ENCODE measurements around the gene ZBTB39. TPM values are rescaled to one million over a fixed set of nuclear protein-coding genes. Genes with fewer than 3 reads are reported as not detected.

The ZBTB39 gene
- total and polyA plus RNA-seq, 4 donors, result 1.8 to 9.9 (median 3.0) TPM

DNA sequence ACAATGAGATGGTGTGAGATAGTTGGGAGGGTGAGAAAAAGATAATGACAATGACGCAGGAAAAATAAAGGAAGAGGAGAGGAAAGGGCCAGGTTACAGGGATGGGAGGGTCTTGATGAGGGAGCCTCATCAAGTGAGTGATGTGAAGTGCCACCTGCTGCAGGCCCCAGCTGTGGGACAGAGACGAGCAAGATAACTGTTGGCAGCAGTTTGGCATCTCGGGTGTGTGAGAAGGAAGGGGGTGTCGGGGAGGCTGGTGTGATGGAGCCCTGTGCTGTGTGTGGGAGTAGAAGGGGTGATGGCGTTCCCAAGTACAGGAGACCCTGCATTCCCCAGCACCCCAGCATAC is 21.4 kb upstream of the ZBTB39 start:
- 81% methylated on average over 5 of the region's 5 CpGs for WGBS
- TF ChIP-seq EGR1 (IDR thresholded peaks at IDR 0.05; ENCODE audit: low read depth in 2 of 2) (no peak), TAF1 (conservative IDR thresholded peaks at IDR 0.05) (no peak), FOXA2 (IDR thresholded peaks at IDR 0.05) (no peak), HNF4A (conservative IDR thresholded peaks at IDR 0.05) (no peak), RAD21 (IDR thresholded peaks at IDR 0.05) (no peak), YY1 (IDR thresholded peaks at IDR 0.05) (no peak), HNF4G (IDR thresholded peaks at IDR 0.05) (no peak), JUND (IDR thresholded peaks at IDR 0.05) (no peak), RXRA (IDR thresholded peaks at IDR 0.05) (no peak), GABPA (IDR thresholded peaks at IDR 0.05 in 1 of 2, conservative IDR thresholded peaks at IDR 0.05 in 1 of 2) (no peak)
- TF ChIP-seq, protein P1, sequence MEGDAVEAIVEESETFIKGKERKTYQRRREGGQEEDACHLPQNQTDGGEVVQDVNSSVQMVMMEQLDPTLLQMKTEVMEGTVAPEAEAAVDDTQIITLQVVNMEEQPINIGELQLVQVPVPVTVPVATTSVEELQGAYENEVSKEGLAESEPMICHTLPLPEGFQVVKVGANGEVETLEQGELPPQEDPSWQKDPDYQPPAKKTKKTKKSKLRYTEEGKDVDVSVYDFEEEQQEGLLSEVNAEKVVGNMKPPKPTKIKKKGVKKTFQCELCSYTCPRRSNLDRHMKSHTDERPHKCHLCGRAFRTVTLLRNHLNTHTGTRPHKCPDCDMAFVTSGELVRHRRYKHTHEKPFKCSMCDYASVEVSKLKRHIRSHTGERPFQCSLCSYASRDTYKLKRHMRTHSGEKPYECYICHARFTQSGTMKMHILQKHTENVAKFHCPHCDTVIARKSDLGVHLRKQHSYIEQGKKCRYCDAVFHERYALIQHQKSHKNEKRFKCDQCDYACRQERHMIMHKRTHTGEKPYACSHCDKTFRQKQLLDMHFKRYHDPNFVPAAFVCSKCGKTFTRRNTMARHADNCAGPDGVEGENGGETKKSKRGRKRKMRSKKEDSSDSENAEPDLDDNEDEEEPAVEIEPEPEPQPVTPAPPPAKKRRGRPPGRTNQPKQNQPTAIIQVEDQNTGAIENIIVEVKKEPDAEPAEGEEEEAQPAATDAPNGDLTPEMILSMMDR (IDR thresholded peaks at IDR 0.05; ENCODE audit: low read depth, low read length, missing input control), result no peak
- TF ChIP-seq, protein P2, sequence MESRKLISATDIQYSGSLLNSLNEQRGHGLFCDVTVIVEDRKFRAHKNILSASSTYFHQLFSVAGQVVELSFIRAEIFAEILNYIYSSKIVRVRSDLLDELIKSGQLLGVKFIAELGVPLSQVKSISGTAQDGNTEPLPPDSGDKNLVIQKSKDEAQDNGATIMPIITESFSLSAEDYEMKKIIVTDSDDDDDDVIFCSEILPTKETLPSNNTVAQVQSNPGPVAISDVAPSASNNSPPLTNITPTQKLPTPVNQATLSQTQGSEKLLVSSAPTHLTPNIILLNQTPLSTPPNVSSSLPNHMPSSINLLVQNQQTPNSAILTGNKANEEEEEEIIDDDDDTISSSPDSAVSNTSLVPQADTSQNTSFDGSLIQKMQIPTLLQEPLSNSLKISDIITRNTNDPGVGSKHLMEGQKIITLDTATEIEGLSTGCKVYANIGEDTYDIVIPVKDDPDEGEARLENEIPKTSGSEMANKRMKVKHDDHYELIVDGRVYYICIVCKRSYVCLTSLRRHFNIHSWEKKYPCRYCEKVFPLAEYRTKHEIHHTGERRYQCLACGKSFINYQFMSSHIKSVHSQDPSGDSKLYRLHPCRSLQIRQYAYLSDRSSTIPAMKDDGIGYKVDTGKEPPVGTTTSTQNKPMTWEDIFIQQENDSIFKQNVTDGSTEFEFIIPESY (IDR thresholded peaks at IDR 0.05), result no peak
- TF ChIP-seq, protein P3, sequence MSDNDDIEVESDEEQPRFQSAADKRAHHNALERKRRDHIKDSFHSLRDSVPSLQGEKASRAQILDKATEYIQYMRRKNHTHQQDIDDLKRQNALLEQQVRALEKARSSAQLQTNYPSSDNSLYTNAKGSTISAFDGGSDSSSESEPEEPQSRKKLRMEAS (IDR thresholded peaks at IDR 0.05), result no peak
- TF ChIP-seq, protein P4, sequence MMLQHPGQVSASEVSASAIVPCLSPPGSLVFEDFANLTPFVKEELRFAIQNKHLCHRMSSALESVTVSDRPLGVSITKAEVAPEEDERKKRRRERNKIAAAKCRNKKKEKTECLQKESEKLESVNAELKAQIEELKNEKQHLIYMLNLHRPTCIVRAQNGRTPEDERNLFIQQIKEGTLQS (IDR thresholded peaks at IDR 0.05), result no peak
- H3K27ac ChIP-seq (ENCODE audit: low read depth in 1 of 2, low read length in 2 of 2), result no peak overlapping the region
- H3K9me3 ChIP-seq (ENCODE audit: control insufficient read depth in 4 of 4, low read length in 3 of 4), result no peaks in the 10 kb centered on the region
- no peak overlapping the region for H3K4me3 ChIP-seq (ENCODE audit: low read depth in 1 of 3, low read length in 3 of 3)
- H3K27me3 ChIP-seq (ENCODE audit: control insufficient read depth in 4 of 4, insufficient read depth in 4 of 4, low read length in 3 of 4), result no peaks in the 10 kb centered on the region
- H3K9ac ChIP-seq (ENCODE audit: low read depth in 1 of 2, low read length in 2 of 2), result no peak overlapping the region
- H3K4me1 ChIP-seq (ENCODE audit: control insufficient read depth in 4 of 4, insufficient read depth in 4 of 4, low read length in 3 of 4), result no peaks in the 10 kb centered on the region
- DNase-seq (ENCODE audit: low spot score), result no peak
- no peaks in the 10 kb centered on the region for H3K36me3 ChIP-seq (ENCODE audit: control insufficient read depth in 4 of 4, insufficient read depth in 3 of 4, low read depth in 1 of 4, low read length in 3 of 4)

- WGBS, result 80% methylated on average over 13 of the region's 13 CpGs
- H3K36me3 ChIP-seq (ENCODE audit: control insufficient read depth in 4 of 4, insufficient read depth in 3 of 4, low read depth in 1 of 4, low read length in 3 of 4), result no peaks in the 10 kb centered on the region
- DNase-seq (ENCODE audit: low spot score), result no peak
- TF ChIP-seq, protein P4 (IDR thresholded peaks at IDR 0.05), result no peak
- no peak for TF ChIP-seq EGR1 (IDR thresholded peaks at IDR 0.05; ENCODE audit: low read depth in 2 of 2)
- no peak for TF ChIP-seq RXRA (IDR thresholded peaks at IDR 0.05)
- TF ChIP-seq, protein P3 (IDR thresholded peaks at IDR 0.05), result no peak
- no peak for TF ChIP-seq REST (IDR thresholded peaks at IDR 0.05)
- TF ChIP-seq FOXA1 (IDR thresholded peaks at IDR 0.05), result no peak
- TF ChIP-seq, protein P2 (IDR thresholded peaks at IDR 0.05), result no peak
- TF ChIP-seq JUND (IDR thresholded peaks at IDR 0.05), result no peak
- TF ChIP-seq TAF1 (conservative IDR thresholded peaks at IDR 0.05), result no peak
- TF ChIP-seq NR2F2 (IDR thresholded peaks at IDR 0.05), result no peak
- no peak for TF ChIP-seq HNF4G (IDR thresholded peaks at IDR 0.05)
- TF ChIP-seq RAD21 (IDR thresholded peaks at IDR 0.05), result no peak
- no peak for TF ChIP-seq FOXA2 (IDR thresholded peaks at IDR 0.05)
- TF ChIP-seq, protein P1 (IDR thresholded peaks at IDR 0.05; ENCODE audit: low read depth, low read length, missing input control), result no peak
Observed at GRCh38 chr12:57027011-57027804, 20.9 kb upstream of the ZBTB39 start.

More at GRCh38 chr12:57027011-57027804, 20.9 kb upstream of the ZBTB39 start:
- no peak overlapping the region for H3K4me3 ChIP-seq (ENCODE audit: low read depth in 1 of 3, low read length in 3 of 3)
- no peaks in the 10 kb centered on the region for H3K4me1 ChIP-seq (ENCODE audit: control insufficient read depth in 4 of 4, insufficient read depth in 4 of 4, low read length in 3 of 4)
- no peak overlapping the region for H3K27ac ChIP-seq (ENCODE audit: low read depth in 1 of 2, low read length in 2 of 2)
- H3K9me3 ChIP-seq (ENCODE audit: control insufficient read depth in 4 of 4, low read length in 3 of 4), result no peaks in the 10 kb centered on the region
- H3K9ac ChIP-seq (ENCODE audit: low read depth in 1 of 2, low read length in 2 of 2), result no peak overlapping the region
- H3K27me3 ChIP-seq (ENCODE audit: control insufficient read depth in 4 of 4, insufficient read depth in 4 of 4, low read length in 3 of 4), result no peaks in the 10 kb centered on the region
